Stimulated activated CD8-positive, alpha-beta memory T cell treated with anti-CD3 and anti-CD28 coated beads, Interleukin-4, amount 100 ng/mL, for 48 hours (primary cell): ENCODE results near the gene CRYL1.
"Not testable (repeated sequence)": the region's sequence is repeated elsewhere in the genome, so short reads cannot be mapped to it uniquely, and the experiment has no call there.

Experiments
- DNase-seq: peaks from one replicate; pipeline ENCODE4 v3.0.0-alpha.2; 2020

CRYL1 gene

DNA sequence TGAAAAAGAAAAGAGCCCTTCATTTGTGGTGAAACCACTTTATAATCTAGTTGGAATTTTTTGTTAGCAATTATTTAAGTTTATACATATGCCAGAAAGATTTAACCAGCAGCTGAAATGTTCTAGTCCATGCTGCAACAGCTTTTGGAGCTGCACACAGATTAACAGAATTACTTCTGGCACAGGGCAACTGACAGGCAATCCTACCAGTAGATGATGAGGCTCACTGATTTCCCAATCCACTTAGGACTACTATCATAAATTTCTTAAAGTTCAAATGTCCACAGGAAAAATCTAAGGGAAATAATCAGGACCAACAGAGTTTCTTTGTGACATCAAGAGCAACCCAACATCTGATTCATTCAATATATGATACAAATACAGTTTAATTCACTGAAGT lies 78.8 kb downstream of the CRYL1 start:
- DNase-seq = no peak

DNA sequence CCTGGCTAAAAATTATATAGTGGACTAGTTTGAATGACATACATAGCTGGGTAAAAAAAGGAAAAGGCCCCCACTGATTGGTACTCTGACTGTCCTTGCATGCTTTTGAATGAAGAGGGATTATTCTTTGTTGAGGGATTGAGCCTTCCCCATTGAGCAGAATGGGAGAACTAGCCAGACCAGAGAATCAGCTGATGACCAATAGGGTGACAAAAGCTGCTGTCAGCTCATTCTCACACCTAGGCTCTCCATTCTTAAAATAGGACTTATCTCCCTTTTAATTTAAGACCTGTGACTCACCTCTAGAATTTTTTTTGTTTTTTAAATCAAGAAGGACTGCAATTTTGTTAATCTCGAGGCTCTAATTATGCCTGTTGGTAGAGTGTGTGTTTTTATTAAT lies 79.3 kb downstream of the CRYL1 start:
- DNase-seq = no peak

DNA sequence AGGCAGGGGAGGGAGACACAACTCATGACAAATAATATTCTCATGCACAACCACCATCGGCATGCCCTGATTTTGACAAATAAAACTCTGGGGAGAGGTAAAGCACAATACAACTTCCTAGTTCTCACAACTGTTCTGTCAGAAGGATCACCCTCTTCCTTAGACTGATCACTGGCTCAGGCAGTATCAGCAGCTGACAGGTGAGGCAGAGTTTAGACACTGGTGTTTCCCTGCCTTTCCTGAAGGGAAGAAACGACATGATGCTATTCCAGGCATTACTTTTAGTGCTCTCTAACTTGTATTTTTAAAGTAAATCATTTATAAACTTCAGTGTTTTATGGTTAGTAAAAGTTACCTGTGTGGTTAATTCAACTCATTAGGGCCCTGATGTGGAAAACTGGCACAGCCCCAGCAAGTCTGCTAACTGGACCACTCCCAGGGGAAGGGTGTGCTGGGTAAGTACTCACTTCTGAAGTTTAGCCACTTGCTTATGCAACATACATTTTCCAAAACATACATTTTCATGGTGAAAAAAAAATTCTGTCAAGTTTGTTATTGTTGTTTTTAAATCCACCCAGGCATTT lies 82.8 kb downstream of the CRYL1 start:
- no peak for DNase-seq

DNA sequence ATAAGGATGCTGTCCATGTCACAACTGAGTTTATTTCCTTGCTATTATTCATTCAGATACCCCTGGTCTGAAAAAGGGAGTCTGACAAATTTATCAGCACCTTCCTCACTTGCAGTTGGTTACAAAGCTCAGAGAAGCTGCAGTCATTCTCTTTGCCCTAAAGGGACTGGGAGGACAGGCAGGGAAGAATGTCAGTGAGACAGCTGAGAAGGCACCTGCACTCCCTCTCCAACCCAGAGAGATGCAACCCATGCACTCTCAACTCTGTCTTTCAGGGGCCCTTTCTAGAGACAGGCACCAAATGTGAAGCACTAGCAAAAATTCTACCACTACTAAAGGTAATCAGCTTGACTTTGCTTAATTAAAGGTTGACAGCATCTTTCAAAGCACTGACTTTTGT lies 83.3 kb downstream of the CRYL1 start:
- DNase-seq = no peak

DNA sequence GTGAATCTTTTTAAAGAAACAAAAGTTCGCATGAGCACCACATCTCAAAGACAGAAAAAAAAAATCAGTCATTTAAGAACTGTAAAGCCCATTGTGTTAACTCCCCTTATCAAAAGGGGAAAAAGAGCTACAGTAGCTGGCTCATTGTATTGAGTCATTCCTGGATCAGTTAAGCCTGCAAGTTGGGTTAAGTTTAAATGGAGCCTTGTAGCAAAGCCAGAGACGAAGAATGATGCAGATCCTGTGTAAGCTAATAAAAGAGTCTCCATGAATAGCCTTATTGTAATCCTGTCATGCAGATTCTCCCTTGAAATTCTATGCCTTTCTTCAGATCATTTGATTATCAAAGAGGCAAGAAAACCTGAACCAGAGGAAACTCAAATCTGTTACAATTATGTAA lies 83.8 kb downstream of the CRYL1 start:
- no peak for DNase-seq

DNA sequence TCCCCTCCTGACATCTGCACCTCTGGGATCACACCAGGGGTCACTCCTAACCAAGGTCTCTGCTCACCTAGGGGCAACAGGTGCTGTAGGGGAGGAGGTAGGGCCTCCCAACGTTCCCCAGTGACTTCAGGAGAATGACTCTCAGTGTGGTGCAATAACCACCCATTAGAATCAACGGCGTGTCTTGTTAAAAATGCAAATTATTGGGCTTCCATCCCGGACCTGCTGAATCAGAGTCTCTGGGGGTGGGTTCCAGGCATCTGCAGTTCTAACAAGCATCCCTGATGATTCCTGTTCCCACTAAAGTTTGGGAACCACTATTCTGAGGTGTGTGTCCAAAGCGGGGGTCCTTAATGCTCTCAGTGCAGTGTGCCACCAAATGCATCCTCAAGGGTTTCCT lies 84.6 kb downstream of the CRYL1 start:
- DNase-seq = no peak

DNA sequence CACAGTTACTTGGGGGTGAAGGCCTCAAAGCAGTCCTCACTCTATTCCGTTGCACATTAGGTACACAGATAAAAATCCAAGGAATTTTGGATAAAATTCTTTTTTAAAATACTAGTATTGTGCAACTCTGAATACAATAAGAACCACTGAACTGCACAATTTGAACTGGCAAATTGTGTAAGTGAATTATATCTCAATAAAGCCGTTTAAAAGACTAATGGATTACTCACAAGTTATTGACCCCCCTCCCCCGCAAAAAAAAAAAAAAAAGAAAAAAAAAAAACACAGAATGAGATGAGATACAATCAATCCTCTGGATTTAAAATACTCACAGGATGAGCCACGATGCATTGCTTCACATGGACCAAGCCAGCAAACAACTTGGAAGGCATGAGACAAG lies 86.4 kb downstream of the CRYL1 start:
- no peak for DNase-seq

DNA sequence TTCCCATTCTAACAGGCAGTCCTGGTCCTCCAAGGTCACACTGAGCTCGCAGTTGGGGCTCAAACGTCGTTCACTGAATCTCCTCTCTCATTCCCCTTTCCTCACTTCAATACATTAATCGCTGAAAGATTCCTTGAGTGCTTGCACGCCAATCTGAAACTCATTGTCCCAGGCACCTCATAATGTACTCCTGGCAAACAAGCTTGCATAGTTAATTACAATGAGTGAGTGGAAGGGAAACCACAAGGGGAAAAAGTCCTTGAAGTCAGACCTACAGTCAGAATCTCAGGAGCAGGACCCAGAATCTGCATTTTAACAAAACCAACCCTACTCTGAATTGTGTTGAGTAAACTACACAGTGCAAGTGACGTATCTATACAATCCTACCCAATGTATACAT lies 86.9 kb downstream of the CRYL1 start:
- DNase-seq = no peak

DNA sequence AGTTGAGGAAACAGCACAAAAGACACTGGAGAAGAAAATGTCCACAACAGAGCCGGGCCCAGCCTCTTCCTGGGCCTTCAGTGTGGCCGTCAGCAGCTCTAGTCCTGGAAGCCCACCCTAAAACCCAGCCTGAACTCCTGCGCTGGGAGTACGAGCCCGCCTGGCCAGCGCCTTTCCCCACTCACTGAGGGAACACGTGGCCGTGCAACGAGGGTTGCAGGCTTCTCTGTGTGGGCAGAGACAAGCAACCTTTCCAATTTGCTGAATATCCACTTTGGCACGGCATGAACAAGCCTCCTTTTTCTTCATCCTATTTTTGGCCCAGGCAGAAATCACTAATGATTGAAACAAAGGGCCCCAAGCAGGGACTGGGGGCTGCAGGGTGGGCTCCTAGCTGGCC lies 89.2 kb downstream of the CRYL1 start:
- DNase-seq = no peak

DNA sequence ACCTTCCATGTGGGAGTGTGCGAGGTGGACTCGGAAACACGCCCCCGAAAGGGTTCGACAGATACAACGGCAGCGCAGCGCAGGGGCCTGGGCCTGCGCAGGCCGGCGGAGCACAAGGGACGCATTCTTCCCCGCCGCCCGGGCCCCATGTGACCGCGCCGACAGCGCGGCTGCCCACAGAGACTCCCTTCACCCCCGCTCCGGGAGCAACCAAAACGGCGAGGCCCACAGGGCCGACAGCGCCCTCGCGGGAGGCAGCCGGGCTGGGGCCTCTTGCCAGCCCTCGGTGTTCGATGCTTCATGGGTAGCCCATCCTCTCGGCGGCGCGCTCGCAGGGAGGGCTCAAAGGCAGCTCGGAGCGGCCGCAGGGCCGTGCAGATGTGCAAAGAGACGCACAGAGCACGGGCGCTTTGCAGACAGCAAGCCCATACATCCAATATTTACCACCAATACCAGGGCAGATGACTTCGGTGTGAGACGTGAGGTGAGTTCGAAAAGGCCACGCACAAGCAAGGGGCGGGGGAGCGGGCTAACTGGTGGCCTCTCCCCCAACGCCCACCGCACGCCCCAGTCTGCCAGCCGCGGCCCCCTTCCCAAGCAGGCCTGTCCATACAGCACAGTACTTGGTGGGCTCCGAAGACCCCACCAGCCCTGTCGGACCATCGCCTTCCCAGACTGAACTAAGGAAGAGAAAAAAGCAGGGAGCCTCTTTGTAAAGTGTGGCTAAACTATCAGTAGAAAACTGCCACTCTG lies 89.9 kb downstream of the CRYL1 start:
- no peak for DNase-seq

DNA sequence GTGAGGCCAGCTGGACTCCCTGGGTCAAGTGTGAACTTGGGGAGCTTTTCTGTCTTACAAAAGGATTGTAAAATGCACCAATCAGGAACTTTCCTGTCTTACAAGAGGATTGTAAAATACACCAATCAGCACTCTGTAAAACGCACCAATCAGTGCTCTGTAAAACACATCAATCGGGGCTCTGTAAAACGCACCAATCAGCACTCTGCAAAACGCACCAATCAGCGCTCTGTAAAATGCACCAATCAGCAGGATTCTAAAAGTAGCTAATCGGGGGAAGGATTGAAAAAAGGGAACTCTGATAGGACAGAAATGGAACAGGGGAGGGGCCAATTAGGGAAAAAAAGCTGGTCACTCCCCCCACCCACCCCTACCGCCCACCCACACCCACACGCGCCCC lies 91.4 kb downstream of the CRYL1 start:
- not testable (repeated sequence) for DNase-seq

DNA sequence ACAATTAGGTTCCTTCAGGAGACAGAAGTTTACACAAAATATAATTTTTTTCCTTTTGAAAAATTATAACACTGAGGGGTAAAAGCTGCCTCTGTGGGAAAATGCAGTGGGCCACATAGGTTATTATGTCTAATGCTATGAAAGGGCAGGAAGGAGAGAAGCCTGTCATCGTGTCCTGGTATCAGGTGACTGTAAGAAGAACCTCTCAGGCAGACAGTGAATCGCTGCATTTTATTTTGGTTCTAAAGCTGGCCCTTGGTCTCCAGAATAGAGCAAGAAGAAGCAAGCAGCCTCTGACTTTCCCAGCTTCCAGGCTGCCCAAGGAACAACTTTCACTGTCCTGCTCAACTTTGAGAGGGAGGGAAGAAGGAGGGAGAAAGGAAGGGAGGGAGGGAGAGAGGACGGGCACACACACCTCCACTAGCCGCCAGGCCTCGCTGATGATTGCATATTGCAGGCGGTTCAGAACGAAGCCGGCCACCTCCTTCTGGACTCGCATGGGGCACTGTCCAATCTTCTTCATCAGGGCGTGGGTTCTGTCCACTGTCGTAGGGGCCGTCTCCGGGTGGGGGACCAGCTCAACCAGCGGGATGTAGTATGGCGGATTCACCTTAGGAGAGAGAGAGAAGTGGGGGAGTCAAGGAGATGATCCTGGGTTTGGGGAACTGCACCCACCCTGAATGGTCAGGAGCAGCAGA lies 93.8 kb downstream of the CRYL1 start:
- DNase-seq = no peak

DNA sequence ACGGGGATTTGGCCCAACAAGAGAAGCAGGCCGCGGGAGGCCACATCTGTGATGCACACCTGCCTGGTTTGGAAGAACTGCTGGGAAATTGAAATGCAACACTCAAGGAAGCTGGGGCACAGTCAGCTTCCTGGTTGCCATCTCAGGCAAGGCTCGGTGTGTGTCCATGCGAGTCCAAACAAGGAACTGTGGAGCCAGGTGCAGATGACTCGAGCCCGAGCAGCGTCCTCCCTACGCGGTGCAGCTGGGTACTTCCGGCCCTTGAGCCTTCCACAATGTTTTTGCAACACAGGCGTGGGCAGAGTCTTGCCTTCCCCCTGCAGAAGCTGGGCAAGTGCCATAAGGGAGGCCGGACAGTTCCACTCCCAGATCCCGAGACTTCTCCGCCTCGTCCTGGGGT lies 94.6 kb downstream of the CRYL1 start:
- no peak for DNase-seq

DNA sequence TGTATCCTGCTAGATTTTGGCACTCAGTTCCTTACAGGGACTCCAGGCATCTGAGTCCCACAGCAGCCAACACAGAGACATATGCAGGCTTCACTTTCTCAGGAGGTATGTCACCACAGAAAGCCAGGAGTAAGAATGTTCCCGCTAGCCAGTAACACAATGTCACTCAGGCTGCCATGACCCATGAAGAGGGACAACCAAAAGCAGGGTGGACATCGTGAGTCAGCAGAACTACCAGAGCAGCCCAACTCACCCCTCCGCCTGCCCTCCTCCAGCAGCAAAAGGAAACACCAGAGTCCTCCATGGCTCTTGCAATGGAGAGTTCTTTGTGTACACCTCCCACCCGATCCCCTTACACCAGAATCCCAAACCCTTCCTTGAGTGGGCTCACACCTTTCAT lies 95.4 kb downstream of the CRYL1 start:
- no peak for DNase-seq

DNA sequence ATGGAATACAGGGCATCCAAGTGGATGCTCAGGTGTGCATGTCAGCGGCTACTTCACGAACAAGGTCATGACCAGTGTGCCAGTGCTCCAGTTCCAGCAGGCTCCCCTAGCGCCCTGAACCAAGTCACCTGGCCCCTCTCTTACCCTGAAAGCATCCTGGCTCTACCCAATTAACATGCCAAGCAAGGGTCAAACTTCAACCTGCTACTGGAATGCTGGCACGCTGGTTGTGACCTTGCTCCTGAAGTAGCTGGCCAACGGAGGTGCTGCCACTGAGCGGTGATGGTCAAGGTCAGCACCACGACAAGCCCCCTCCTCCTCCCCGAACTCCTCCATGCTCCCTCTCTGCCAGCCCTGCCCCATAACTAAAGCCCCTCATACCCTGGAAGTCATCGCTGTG lies 96.0 kb downstream of the CRYL1 start:
- no peak for DNase-seq

DNA sequence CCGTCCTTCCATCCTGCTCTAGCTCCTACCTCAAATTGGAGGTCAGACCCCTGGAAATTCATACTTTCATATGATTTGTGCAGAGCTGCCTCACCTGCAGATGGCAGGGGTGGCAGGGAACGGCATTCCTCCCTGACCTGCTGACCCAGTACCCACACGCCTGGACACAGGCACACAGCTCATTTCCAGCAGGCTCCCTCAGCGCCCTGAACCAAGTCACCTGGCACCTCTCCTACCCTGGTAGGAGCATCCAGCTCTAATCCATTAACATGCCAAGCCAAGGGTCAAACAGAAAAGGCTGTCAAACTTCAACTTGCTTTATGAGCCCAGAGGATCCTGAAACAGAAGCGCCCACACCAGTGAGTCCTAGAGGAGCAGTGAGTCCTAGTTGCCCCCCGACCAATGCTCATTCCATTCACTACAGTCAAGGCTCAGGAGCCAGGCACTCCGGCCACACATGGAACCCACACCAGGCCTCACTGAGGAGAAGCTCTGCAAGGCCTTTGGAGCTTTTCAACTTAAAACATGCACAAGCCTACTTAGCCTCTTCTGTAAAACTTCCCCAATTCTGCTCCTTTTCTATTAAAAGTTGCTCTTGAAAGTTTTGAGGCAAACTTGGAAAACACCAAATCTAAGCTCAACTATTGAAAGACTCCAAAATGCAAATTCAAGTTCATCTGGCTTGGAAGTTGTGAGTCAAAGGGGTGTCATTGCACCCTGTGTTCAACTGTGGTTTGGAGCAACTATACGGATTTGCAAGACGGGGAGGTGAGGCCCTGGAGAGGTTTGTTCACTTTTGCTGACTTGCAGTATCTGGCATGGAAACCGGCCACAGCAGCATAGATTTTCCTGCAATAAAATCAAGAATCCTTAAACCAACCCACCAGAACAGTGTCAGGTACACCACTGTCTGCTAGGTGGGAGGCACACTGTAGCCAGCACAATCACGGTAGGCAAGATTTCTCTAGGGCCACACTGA lies 96.7 kb downstream of the CRYL1 start:
- DNase-seq = no peak

DNA sequence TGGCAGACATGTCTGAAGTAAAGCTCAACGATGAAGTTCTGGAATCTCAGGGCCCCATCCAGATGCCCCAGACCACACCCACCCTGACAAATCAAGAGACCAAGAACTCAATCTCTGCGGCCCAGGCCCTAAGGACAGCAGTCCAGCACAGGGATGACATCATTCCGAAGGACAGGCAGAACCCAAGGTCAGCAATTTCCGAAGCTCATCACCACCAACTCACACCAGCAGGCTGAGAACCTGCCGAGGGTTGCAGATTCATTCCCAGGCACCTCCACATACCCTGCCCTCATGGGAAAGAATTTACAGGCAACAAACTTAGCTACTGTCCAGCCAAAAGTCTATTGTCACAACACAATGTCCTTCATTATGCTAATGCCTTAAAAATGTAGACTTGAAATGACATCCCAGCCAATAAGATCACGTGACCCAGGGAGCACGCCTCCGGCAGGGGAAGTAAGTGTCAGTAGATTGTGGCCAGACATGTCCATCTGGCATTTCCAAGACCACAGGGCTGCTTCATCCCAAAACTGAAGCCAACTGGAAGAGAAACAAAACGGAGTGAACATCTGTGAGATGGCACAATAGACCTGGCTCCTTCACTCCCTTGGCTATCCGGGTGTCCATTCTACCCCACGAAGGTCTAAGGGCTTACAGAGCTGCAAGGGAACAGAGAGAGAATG lies 98.8 kb downstream of the CRYL1 start:
- DNase-seq = no peak

DNA sequence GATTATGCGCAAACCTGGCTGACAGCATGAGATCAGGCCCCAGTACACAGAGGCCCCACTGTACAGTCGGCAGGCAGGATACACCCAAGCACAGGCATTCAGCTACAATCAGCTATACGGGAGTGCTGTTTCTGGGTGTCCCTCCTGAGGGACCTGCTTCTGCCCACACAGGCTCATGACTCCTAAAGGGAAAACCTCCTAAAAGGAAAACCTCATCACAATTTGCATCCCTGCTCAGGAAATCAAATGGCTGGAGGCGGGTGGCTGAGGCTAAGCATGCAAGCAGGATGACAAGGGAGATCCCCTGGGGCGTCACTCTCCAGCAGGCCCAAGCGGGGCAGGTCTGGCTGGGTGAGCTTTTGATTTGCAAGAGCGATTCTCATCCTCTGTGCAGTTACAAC lies 99.8 kb downstream of the CRYL1 start:
- no peak for DNase-seq

DNA sequence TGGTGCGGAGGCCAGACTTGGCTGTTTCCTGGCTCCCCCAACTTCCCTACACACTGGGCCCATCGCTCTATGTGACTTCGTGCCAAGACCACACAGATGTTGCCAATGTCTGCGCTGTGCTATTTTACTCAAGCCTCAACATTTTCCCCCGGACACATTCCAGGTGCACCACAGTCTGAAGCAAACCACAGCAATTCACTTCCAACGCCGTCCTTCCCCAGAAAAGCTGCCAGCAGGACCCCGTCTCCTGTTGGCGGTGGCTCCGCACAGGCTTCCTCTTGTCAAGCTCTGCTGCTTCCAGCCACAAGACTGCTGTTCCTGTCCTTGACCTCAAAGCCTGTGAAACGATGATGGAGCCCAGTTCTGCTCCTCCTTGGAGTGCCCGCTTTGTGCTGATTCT lies 100.7 kb downstream of the CRYL1 start:
- no peak for DNase-seq

DNA sequence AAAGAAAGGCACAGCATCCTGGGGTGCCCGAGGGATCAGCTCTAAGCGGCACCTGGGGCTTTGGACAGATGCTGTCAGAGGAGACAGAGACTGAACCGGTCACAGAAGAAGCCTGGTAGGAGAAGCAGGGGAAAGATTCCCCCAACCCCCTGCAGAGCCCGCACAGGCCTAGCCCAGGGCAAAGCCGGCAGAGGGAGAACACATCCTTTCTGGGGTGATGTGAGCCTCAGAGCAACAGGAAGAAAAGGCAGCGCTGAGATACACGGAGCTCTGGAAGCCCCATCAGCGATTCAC lies 101.2 kb downstream of the CRYL1 start:
- no peak for DNase-seq

DNA sequence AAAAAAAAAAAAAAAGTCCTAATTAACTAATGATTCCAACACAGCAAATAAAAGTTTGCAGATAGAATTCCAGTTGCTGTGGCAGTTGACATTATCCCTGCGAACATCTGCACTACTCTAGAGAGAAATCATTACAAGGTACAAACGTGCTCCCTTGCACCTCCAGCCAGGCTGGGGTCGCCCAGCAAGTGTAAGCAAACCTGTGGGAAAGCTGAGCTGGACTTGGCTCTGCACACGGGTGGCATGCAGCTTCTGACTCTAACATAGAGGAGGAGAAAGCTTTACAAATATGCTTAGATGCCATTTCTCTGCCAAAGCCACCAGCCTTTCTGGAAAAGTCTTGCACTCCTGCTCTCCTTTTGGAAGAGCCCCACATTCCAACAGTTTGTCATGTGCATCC lies 103.3 kb downstream of the CRYL1 start:
- no peak for DNase-seq

DNA sequence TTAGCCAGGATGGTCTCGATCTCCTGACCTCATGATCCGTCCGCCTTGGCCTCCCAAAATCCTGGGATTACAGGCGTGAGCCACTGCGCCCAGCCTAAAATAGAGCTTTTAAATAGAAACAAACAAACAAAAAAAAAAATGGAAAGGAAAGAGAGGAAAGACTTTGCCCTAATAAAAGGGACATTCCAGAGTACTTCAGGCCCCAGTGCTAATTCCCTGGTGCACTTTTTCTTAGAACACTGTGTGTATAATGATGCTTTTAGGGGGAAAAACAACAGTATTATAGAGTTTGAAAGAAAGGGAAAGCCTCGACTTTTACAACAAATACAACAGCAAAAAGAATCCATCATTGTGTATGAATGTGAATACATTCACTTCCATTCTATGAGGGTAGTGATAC lies 104.7 kb downstream of the CRYL1 start:
- no peak for DNase-seq

DNA sequence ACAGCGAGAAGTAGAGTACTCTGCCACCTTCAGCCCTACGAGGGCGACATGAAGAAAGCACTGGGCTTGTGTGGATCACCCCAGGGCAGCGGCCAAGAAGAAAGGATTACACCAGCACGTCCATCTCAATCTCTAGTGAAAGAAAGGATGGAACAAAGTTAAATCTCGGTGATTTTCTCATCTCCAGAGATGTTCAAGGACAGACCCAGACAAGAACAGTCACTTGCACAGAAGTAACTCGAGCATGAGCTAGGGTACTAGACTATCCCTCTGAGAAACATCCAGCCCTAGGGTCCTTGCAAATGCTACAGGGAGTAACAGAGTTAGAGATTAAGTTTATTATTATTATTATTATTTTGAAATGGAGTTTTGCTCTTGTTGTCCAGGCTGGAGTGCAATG lies 106.7 kb downstream of the CRYL1 start:
- no peak for DNase-seq
